Muscle of back (tissue), 11 donors: Measurements from ENCODE around the gene EIF2A. TPM values are rescaled to one million over a fixed set of nuclear protein-coding genes. Genes with fewer than 3 reads are reported as not detected.

Experiments used
- DNase-seq, 3 donors: peaks; one replicate each; pipeline versions ENCODE4 v3.0.0 to v3.0.0-alpha.2; 2013
- polyA plus RNA-seq, 10 donors: library from polyadenylated mRNA; unstranded; fragments of 120-200 nt; gene quantifications; one replicate each; pipeline ENCODE4 v1.2.1, GENCODE V29; 2013; ENCODE audit not compliant: insufficient read length in 10 of 10

EIF2A gene
- polyA plus RNA-seq, 10 donors: 129 to 198 (median 151) TPM

DNA sequence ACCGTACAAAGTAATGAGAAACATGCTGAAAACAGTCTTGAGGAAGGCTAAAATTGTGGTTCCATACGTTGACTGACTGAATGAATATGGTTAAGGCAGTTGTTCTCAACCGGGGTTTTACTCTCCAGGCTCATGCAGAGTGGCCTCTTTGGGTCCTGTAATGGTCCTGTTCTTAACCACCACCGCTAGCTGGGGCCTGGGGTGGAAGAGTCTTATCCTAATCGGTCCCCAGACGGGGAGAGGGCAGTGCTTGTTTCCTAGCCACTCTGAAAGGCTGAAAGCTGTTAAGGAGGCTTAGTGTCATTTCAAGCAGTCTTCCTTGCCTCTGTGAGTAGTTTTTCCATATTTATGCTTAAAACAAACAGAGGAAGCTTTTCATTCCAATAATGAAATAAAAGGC is 88.5 kb downstream of the EIF2A start:
- DNase-seq: no peak

DNA sequence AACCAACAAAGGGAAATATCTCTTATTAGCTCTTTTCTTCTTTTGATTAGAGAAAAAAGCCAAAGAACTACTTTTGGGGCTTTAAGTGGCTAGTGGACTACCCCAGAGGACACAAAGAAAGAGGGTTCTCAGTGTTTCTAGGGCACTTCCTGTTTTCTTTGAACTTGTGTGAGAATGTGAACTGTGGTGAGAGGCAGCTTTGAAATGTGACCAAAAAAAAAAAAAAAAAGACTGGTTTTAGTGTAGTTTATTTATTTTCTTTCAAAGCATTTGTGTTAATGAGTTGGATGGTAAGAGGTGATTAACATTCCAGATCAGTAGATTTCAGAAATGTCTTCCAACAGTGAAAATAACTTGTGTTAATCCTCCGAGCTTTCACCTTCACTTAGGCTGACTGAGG is 88.9 kb downstream of the EIF2A start:
- no peak for DNase-seq

Other genes with a start within 250 kb of the EIF2A start
- 10 to 100 TPM; 45.2 to 85.9 (median 57.3) TPM for gene TSC22D2, start 138.5 kb upstream of the EIF2A start, polyA plus RNA-seq
- 10 to 100 TPM; 62.4 to 89.9 (median 71.1) TPM for gene SERP1, start 291 bp upstream of the EIF2A start, polyA plus RNA-seq
- gene SELENOT, start 56.5 kb downstream of the EIF2A start, polyA plus RNA-seq: 10 to 100 TPM; 48.6 to 62.6 (median 54.6) TPM
- under 1 TPM in 5 of 10 donors, not detected in 5; 0.13 to 0.83 (median 0.52) TPM for gene ERICH6, start 157.1 kb downstream of the EIF2A start, polyA plus RNA-seq
- gene SIAH2, start 216.4 kb downstream of the EIF2A start, polyA plus RNA-seq: 10 to 100 TPM; 19.3 to 26.3 (median 21.6) TPM